Neuronal stem cell (in vitro differentiated cells): ENCODE data around the gene TMOD2.

Experiments used
- DNase-seq: peaks from one replicate; pipeline ENCODE4 v3.0.0-alpha.2; 2013; ENCODE audit warnings: low spot score
- H2AFZ ChIP-seq: one replicate; pipeline ENCODE4 v1.6.1; 2013; ENCODE audit warnings: mild to moderate bottlenecking, low read length, inconsistent platforms
- H2AK5ac ChIP-seq: 2 replicates; pipeline ENCODE4 v1.6.1; 2013; ENCODE audit warnings: low read depth, mild to moderate bottlenecking, inconsistent platforms, low read length, moderate library complexity, mixed read lengths
- H2BK120ac ChIP-seq: 2 replicates; pipeline ENCODE4 v1.6.1; 2013; ENCODE audit warnings: low read depth, mild to moderate bottlenecking, inconsistent platforms, low read length, moderate library complexity, mixed read lengths
- H2BK12ac ChIP-seq: one replicate; pipeline ENCODE4 v1.6.1; 2013; ENCODE audit warnings: low read length, inconsistent platforms
- H2BK15ac ChIP-seq: 2 replicates; pipeline ENCODE4 v1.6.1; 2013; ENCODE audit warnings: mild to moderate bottlenecking, low read length, inconsistent platforms, mixed read lengths
- H2BK5ac ChIP-seq: one replicate; pipeline ENCODE4 v1.6.1; 2013; ENCODE audit warnings: inconsistent platforms, mild to moderate bottlenecking, low read length, moderate library complexity
- H3K14ac ChIP-seq: one replicate; pipeline ENCODE4 v1.6.1; 2013; ENCODE audit warnings: low read length, inconsistent platforms
- H3K18ac ChIP-seq: 2 replicates; pipeline ENCODE4 v1.6.1; 2013; ENCODE audit warnings: low read length, inconsistent platforms
- H3K23ac ChIP-seq: 2 replicates; pipeline ENCODE4 v1.6.1; 2013; ENCODE audit warnings: low read depth, mild to moderate bottlenecking, mixed read lengths, low read length, inconsistent platforms; ENCODE audit not compliant: poor library complexity
- H3K27ac ChIP-seq: replicated peaks from 3 replicates; pipeline ENCODE4 v1.5.1; 2013; ENCODE audit warnings: low read length, inconsistent platforms
- H3K27me3 ChIP-seq, 3 experiments: 2 replicates each; pipeline ENCODE4 v1.6.1; 2013; ENCODE audit warnings: low read length in 3 of 3, mild to moderate bottlenecking in 2 of 3, inconsistent platforms in 1 of 3, low read depth in 1 of 3, mixed read lengths in 1 of 3, moderate library complexity in 1 of 3; ENCODE audit not compliant: control insufficient read depth in 3 of 3, insufficient read depth in 3 of 3
- H3K36me3 ChIP-seq, 2 donors: replicated peaks in 1 of 2; 2 replicates each; pipeline ENCODE4 v1.6.1; 2013; ENCODE audit warnings: low read length in 2 of 2; ENCODE audit not compliant: control insufficient read depth in 2 of 2, insufficient read depth in 2 of 2
- H3K4ac ChIP-seq: 2 replicates; pipeline ENCODE4 v1.6.1; 2013; ENCODE audit warnings: inconsistent platforms, mild to moderate bottlenecking, low read length, moderate library complexity
- H3K4me1 ChIP-seq, 2 donors: 1 replicate in 1 of 2; 2 replicates in 1 of 2; pipeline ENCODE4 v1.6.1; 2013; ENCODE audit warnings: low read length in 2 of 2, low read depth in 1 of 2; ENCODE audit not compliant: control insufficient read depth in 2 of 2, insufficient read depth in 1 of 2
- H3K4me2 ChIP-seq: one replicate; pipeline ENCODE4 v1.6.1; 2013; ENCODE audit warnings: mild to moderate bottlenecking, low read length, inconsistent platforms; ENCODE audit not compliant: insufficient read depth, poor library complexity, severe bottlenecking
- H3K4me3 ChIP-seq, 2 donors: 2 replicates each; pipeline ENCODE4 v1.5.1; 2013; ENCODE audit warnings: low read length in 2 of 2, mild to moderate bottlenecking in 2 of 2, inconsistent platforms in 1 of 2, moderate library complexity in 1 of 2
- H3K79me1 ChIP-seq: one replicate; pipeline ENCODE4 v1.6.1; 2013; ENCODE audit warnings: low read depth, mild to moderate bottlenecking, inconsistent platforms, low read length, moderate library complexity
- H3K9ac ChIP-seq: one replicate; pipeline ENCODE4 v1.6.1; 2013; ENCODE audit warnings: mild to moderate bottlenecking, low read depth, low read length, inconsistent platforms; ENCODE audit not compliant: poor library complexity
- H3K9me3 ChIP-seq, 2 donors: replicated peaks in 1 of 2; 2 replicates each; pipeline versions ENCODE3 to v1.6.1; 2013; ENCODE audit warnings: low read length in 2 of 2, mild to moderate bottlenecking in 2 of 2, inconsistent platforms in 1 of 2, low read depth in 1 of 2, mixed read lengths in 1 of 2, moderate library complexity in 1 of 2; ENCODE audit not compliant: control insufficient read depth in 2 of 2, insufficient read depth in 1 of 2
- H4K8ac ChIP-seq: one replicate; pipeline ENCODE4 v1.6.1; 2013; ENCODE audit warnings: low read depth, mild to moderate bottlenecking, inconsistent platforms, low read length, moderate library complexity
- H4K91ac ChIP-seq: one replicate; pipeline ENCODE4 v1.6.1; 2013; ENCODE audit warnings: low read length, low read depth, mild to moderate bottlenecking, inconsistent platforms; ENCODE audit not compliant: poor library complexity
- WGBS, 2 donors: extraction: QIAGEN DNeasy Blood & Tissue Kit; methylation state at CpG; one replicate each; pipeline ENCODE4 v1.1.7; 2013; ENCODE audit warnings: missing lambda C conversion rate in 2 of 2, mixed read lengths in 1 of 2; ENCODE audit not compliant: insufficient read length in 2 of 2, insufficient replicate concordance in 1 of 2; ENCODE audit errors: extremely low coverage in 2 of 2; 5-methylcytosine and 5-hydroxymethylcytosine counted together

The TMOD2 gene

DNA sequence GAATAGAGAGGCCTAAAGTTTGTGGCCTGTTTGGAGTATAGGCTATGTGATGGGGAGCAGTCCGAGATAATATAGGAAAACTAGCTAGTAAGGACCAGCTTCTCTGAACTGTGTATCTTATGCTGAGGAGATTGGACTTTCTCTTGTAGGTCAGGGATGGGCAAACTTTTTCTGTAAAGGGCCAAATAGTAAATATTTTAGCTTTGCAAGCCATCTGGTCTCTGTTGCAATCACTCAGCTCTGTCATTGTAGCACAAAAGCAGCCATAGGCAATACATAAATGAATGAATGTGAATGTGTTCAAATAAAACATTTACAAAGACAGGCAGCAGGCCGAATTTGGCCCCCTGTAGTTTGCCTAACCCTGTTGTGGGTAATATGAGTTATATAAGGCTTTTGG is 102.6 kb downstream of the TMOD2 start:
- WGBS, 2 donors: no CpG with 5 or more reads among the region's 2 CpGs
- DNase-seq: no peak

DNA sequence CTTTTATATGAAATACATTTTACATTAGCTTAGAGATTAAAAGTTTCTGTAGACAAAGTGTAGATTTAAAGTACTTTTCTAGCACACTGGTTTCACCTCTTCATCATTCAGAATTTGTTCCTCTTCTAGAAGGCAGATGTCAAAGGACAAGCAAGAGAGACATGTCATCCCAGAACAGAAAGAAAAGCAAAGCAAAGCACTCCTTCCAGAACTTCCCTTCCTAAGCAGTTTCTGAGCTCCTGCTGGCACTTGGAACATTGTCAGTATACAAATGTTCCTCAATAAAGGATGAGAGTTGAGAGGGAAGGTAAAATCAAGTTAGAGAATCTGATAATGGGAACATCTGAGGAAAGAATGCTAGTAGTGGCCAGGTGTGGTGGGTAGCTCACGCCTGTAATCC is 104.2 kb downstream of the TMOD2 start:
- Histone ChIP-seq H2BK12ac (no peak overlapping the region), H3K4me3 (no peak overlapping the region), H3K4ac (no peak overlapping the region), H3K4me2 (no peak overlapping the region), H3K14ac (no peak overlapping the region), H3K18ac (no peak overlapping the region), H3K27me3 (no peaks in the 10 kb centered on the region), H2AFZ (no peak overlapping the region), H3K36me3 (no peaks in the 10 kb centered on the region), H3K79me1 (no peaks in the 10 kb centered on the region), H4K91ac (no peak overlapping the region), H2BK15ac (no peak overlapping the region), H4K8ac (no peak overlapping the region), H2BK5ac (no peak overlapping the region), H3K23ac (no peak overlapping the region), H3K27ac (no peak overlapping the region), H2AK5ac (no peak overlapping the region), H3K9ac (no peak overlapping the region), H3K9me3 (no peaks in the 10 kb centered on the region), H3K4me1 (peaks cover 0 to 1% of the 10 kb centered on the region in 2 donors), H2BK120ac (no peak overlapping the region)
- no peak for DNase-seq
- no CpG with 5 or more reads among the region's 1 CpG for WGBS, 2 donors

More for the DNA sequence above, 102.6 kb downstream of the TMOD2 start:
- Histone ChIP-seq H3K18ac (no peak overlapping the region), H3K23ac (no peak overlapping the region), H4K8ac (no peak overlapping the region), H3K4me3 (no peak overlapping the region), H3K9me3 (no peaks in the 10 kb centered on the region), H2AK5ac (no peak overlapping the region), H3K4me1 (peaks cover 0 to 1% of the 10 kb centered on the region in 2 donors), H3K36me3 (no peaks in the 10 kb centered on the region), H3K79me1 (no peaks in the 10 kb centered on the region), H3K4ac (no peak overlapping the region), H2BK12ac (no peak overlapping the region), H2BK15ac (no peak overlapping the region), H3K27me3 (no peaks in the 10 kb centered on the region), H4K91ac (no peak overlapping the region), H3K14ac (no peak overlapping the region), H3K27ac (no peak overlapping the region), H2AFZ (no peak overlapping the region), H3K4me2 (no peak overlapping the region), H3K9ac (no peak overlapping the region), H2BK120ac (no peak overlapping the region), H2BK5ac (no peak overlapping the region)

DNA sequence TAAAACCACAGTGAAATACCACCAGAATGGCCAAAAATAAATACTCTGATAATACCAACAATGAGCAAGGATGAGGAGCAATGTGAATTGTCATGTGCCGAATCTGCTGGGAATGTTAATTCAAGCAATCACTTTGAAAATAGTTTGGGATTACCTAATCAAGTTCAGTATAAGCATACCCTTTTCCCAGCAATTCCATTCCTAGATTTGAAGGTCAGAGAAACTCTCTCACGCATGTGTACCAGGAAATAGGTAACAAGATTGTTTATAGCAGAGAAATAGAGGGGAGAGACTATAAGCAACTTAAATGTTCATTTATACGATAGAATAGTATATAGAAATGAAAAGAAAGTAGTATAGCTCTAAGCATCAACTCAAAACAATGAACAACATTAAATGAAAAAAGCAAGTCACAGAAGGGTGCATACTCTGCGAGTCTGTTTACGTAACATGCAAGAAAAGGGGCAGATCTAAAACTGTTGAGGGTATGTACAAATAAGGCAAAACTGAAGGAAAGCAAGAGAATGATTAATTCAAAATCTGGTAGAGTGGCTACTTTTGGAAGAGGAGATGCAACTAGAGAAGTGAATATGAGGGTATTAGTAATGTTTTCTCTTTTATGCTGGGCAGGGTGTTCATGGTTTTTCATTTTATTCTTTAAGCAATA is 105.5 kb downstream of the TMOD2 start:
- Histone ChIP-seq H3K4ac (no peak overlapping the region), H3K4me3 (no peak overlapping the region), H3K9me3 (no peaks in the 10 kb centered on the region), H3K23ac (no peak overlapping the region), H3K9ac (no peak overlapping the region), H3K79me1 (no peaks in the 10 kb centered on the region), H2BK12ac (no peak overlapping the region), H2BK15ac (no peak overlapping the region), H4K8ac (no peak overlapping the region), H2BK5ac (no peak overlapping the region), H3K4me1 (peaks cover 0 to 1% of the 10 kb centered on the region in 2 donors), H2AFZ (no peak overlapping the region), H3K27ac (no peak overlapping the region), H2BK120ac (no peak overlapping the region), H3K18ac (no peak overlapping the region), H3K36me3 (no peaks in the 10 kb centered on the region), H3K27me3 (no peaks in the 10 kb centered on the region), H4K91ac (no peak overlapping the region), H3K4me2 (no peak overlapping the region), H2AK5ac (no peak overlapping the region), H3K14ac (no peak overlapping the region)
- no CpG with 5 or more reads among the region's 5 CpGs for WGBS, 2 donors
- DNase-seq: no peak

DNA sequence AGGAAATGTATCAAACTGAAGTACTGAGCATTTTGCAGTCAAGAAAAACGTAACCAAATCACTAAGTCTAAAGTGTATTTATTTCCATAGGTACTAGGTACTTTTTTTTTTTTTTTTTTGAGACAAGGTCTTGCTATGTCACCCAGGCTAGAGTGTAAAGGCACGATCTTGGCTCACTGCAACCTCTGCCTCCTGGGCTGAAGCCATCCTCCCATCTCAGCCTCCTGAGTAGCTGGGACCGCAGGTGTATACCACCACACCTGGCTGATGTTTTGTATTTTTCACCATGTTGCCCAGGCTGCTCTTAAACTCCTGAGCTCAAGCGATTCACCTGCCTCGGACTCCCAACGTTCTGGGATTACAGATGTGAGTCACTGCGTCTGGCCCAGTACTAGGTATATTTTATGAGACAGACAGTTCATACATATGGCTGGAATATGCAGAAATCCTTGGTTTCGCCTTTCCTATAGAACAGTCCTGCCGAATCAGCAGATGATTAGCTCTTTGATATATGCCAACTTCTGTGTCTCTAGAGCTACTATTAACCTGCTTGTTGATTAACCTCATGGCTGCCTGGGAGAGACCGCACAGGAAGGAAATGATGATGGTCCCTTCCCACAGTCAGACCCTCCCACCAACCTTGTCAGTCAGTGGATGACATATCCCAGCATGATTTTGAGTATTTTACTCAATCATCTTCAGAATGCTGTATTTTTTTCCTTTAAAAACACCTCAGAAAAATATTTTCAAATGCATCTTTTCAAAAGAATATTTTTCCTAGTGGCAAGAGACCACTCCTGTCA is 110.4 kb downstream of the TMOD2 start:
- H2AK5ac ChIP-seq: no peak overlapping the region
- no peaks in the 10 kb centered on the region for H3K9me3 ChIP-seq
- H3K23ac ChIP-seq: no peak overlapping the region
- H3K14ac ChIP-seq: no peak overlapping the region
- no CpG with 5 or more reads among the region's 10 CpGs for WGBS, 2 donors
- H3K4ac ChIP-seq: no peak overlapping the region
- H2AFZ ChIP-seq: no peak overlapping the region
- no peak overlapping the region for H4K8ac ChIP-seq
- no peak for DNase-seq
- no peak overlapping the region for H3K27ac ChIP-seq
- no peaks in the 10 kb centered on the region for H3K27me3 ChIP-seq
- no peaks in the 10 kb centered on the region for H3K79me1 ChIP-seq
- H2BK120ac ChIP-seq: no peak overlapping the region
- H3K9ac ChIP-seq: no peak overlapping the region
- H3K36me3 ChIP-seq: peaks cover 0 to 33% of the 10 kb centered on the region in 2 donors
- no peak overlapping the region for H4K91ac ChIP-seq
- peaks cover under 1 to 3% of the 10 kb centered on the region in 2 donors for H3K4me1 ChIP-seq
- no peak overlapping the region for H2BK15ac ChIP-seq
- no peak overlapping the region for H2BK5ac ChIP-seq
- H3K18ac ChIP-seq: no peak overlapping the region
- no peak overlapping the region for H3K4me3 ChIP-seq
- no peak overlapping the region for H3K4me2 ChIP-seq
- H2BK12ac ChIP-seq: no peak overlapping the region
